ENCODE data around the gene PDIA2. TPM values are rescaled to one million over a fixed set of nuclear protein-coding genes. Genes with fewer than 3 reads are reported as not detected.

Gene PDIA2
- total RNA-seq, 1 experiment from 2014 or later, result 1.1 TPM

DNA sequence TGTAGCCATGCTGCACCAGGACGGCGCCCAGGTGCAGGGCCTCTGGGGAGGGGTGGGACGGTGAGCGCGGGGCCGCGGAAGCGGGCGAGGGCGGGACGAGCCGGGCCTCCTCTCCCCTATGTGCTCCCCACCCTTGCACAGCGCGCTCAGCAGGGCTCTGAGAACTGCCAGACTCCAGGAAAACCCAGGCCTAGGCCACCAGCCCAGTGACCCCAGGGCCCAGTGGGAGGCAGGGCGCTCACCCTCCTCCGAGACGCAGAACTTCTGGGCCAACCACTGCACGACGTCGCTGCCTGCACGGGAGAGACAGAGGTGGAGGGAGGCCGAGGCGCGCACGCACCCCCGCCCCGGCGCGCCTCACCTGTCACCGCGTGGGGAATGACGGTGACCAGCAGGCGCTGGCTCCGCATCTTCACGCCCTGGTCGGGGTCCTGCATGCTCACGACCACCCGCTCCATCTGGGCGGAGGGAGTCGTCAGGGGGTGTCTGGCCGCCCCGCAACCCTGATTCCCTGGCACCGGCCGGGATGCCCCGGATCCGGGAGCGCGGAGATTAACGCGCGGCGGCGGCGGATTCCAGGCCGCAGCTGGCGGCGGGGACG, 7.8 kb upstream of the PDIA2 start:
- ChIA-PET POLR2A (no interaction called here), CTCF (no interaction called here)
- Histone ChIP-seq H3K4me3 (ENCODE audit: low read depth in 2 of 2, low read length in 2 of 2) (peak overlapping the region; percentile 35 to 57), H3K27me3 (ENCODE audit: control insufficient read depth, insufficient read depth, low read length) (no peaks in the 10 kb centered on the region), H3K4me1 (ENCODE audit: control insufficient read depth, insufficient read depth, low read length) (peaks cover 6% of the 10 kb centered on the region; the same call in 1 of the 2 replicates), H3K27ac (ENCODE audit: low read length) (no peak overlapping the region), H3K9me3 (ENCODE audit: control insufficient read depth, insufficient read depth, low read depth, low read length) (no peaks in the 10 kb centered on the region), H3K36me3 (ENCODE audit: control insufficient read depth, insufficient read depth, low read length) (no peaks in the 10 kb centered on the region)
- TF ChIP-seq, protein P1, sequence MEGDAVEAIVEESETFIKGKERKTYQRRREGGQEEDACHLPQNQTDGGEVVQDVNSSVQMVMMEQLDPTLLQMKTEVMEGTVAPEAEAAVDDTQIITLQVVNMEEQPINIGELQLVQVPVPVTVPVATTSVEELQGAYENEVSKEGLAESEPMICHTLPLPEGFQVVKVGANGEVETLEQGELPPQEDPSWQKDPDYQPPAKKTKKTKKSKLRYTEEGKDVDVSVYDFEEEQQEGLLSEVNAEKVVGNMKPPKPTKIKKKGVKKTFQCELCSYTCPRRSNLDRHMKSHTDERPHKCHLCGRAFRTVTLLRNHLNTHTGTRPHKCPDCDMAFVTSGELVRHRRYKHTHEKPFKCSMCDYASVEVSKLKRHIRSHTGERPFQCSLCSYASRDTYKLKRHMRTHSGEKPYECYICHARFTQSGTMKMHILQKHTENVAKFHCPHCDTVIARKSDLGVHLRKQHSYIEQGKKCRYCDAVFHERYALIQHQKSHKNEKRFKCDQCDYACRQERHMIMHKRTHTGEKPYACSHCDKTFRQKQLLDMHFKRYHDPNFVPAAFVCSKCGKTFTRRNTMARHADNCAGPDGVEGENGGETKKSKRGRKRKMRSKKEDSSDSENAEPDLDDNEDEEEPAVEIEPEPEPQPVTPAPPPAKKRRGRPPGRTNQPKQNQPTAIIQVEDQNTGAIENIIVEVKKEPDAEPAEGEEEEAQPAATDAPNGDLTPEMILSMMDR (IDR thresholded peaks at IDR 0.05), result no peak
- TF ChIP-seq SIN3A (IDR thresholded peaks at IDR 0.05; ENCODE audit: borderline replicate concordance, insufficient read depth, low read depth, low read length) (0 out of 2 replicates have a peak, but pooled peaks have one; percentile 34), POLR2AphosphoS5 (IDR thresholded peaks at IDR 0.05; ENCODE audit: low read depth, low read length) (no peak), TCF7L2 (IDR thresholded peaks at IDR 0.05; ENCODE audit: low read depth, low read length) (no peak)
- TF ChIP-seq, protein P2, sequence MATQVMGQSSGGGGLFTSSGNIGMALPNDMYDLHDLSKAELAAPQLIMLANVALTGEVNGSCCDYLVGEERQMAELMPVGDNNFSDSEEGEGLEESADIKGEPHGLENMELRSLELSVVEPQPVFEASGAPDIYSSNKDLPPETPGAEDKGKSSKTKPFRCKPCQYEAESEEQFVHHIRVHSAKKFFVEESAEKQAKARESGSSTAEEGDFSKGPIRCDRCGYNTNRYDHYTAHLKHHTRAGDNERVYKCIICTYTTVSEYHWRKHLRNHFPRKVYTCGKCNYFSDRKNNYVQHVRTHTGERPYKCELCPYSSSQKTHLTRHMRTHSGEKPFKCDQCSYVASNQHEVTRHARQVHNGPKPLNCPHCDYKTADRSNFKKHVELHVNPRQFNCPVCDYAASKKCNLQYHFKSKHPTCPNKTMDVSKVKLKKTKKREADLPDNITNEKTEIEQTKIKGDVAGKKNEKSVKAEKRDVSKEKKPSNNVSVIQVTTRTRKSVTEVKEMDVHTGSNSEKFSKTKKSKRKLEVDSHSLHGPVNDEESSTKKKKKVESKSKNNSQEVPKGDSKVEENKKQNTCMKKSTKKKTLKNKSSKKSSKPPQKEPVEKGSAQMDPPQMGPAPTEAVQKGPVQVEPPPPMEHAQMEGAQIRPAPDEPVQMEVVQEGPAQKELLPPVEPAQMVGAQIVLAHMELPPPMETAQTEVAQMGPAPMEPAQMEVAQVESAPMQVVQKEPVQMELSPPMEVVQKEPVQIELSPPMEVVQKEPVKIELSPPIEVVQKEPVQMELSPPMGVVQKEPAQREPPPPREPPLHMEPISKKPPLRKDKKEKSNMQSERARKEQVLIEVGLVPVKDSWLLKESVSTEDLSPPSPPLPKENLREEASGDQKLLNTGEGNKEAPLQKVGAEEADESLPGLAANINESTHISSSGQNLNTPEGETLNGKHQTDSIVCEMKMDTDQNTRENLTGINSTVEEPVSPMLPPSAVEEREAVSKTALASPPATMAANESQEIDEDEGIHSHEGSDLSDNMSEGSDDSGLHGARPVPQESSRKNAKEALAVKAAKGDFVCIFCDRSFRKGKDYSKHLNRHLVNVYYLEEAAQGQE (IDR thresholded peaks at IDR 0.05; ENCODE audit: insufficient read depth in 1 of 2, low read depth in 2 of 2, low read length in 1 of 2), result no peak
- DNase-seq (ENCODE audit: low read depth, low spot score) (no peak), ATAC-seq (peak; percentile 64)
- intact Hi-C loops (cut with micrococcal nuclease; ENCODE audit: unreplicated experiment), result no loop called here
- in situ Hi-C loops (cut with HindIII; ENCODE audit: low pct_unique_long_range_greater_than_20kb, low sequenced_read_pairs), result no loop called here
- no TSS peak for BruUV-seq (replicated peaks)

DNA sequence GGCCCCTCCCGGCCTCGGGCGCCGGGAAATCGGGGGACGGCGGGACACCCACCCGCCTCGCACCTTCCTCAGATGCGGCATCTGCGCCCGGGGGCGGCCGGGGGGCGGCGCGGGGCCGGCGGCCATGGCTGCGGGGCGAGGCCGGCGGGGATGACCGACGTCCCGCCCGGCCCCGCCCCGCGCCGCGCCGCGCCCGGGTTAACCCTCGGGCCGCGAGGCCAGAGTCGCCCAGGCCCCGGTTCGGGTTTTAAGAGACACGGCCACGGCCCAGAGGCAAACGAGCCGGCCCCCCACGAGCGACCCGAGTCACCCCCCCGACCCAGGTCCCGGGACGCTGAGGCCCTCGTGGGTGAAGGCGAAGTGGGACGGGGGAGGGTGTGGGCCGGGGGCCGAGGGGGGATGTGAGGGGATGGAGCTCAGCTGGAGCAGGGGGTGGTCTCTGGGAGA, 7.2 kb upstream of the PDIA2 start, which contains the start of gene RGS11:
RGS11 (minus strand) TSS at position 159 of the 447 bp plus-strand sequence; CDS start at position 126, 33 bp downstream.
- Histone ChIP-seq H3K9me3 (ENCODE audit: control insufficient read depth, insufficient read depth, low read depth, low read length) (no peaks in the 10 kb centered on the region), H3K27ac (ENCODE audit: low read length) (no peak within 1 kb of the TSS), H3K4me3 (ENCODE audit: low read depth in 2 of 2, low read length in 2 of 2) (peak within 1 kb of the TSS; percentile 35 to 57), H3K36me3 (ENCODE audit: control insufficient read depth, insufficient read depth, low read length) (no peaks in the 10 kb centered on the region), H3K4me1 (ENCODE audit: control insufficient read depth, insufficient read depth, low read length) (peaks cover 6% of the 10 kb centered on the region; the same call in 1 of the 2 replicates), H3K27me3 (ENCODE audit: control insufficient read depth, insufficient read depth, low read length) (no peaks in the 10 kb centered on the region)
- peak; percentile 42; the same call in 1 of the 2 replicates for ATAC-seq
- CTCF ChIA-PET, result no interaction called here
- intact Hi-C loops (cut with micrococcal nuclease; ENCODE audit: unreplicated experiment) (no loop called here), in situ Hi-C loops (cut with HindIII; ENCODE audit: low pct_unique_long_range_greater_than_20kb, low sequenced_read_pairs) (no loop called here)
- TF ChIP-seq, protein P1 (IDR thresholded peaks at IDR 0.05), result no peak
- TF ChIP-seq, protein P2 (IDR thresholded peaks at IDR 0.05; ENCODE audit: insufficient read depth in 1 of 2, low read depth in 2 of 2, low read length in 1 of 2), result no peak
- TF ChIP-seq TCF7L2 (IDR thresholded peaks at IDR 0.05; ENCODE audit: low read depth, low read length) (no peak), SIN3A (IDR thresholded peaks at IDR 0.05; ENCODE audit: borderline replicate concordance, insufficient read depth, low read depth, low read length) (no peak), POLR2AphosphoS5 (IDR thresholded peaks at IDR 0.05; ENCODE audit: low read depth, low read length) (no peak)
- no peak for DNase-seq (ENCODE audit: low read depth, low spot score)
- BruUV-seq (replicated peaks), result no TSS peak
- POLR2A ChIA-PET, result no interaction called here
